Activated naive CD4-positive, alpha-beta T cell treated with anti-CD3 and anti-CD28 coated beads, Interleukin-2, amount 10 ng/mL, durations not matched to agents 7 days and 5 days (primary cell): ENCODE data around the gene HIC2.
"Not testable (repeated sequence)": the region's sequence is repeated elsewhere in the genome, so short reads cannot be mapped to it uniquely, and the experiment has no call there.

ENCODE experiments used
- CTCF ChIA-PET: fragments of 350-600 bp; sonication (Branson Sonifier 250); formaldehyde crosslinking; loops from one replicate; lab custom pipeline; 2021; ENCODE audit warnings: antibody characterized with exemption; lab: Charles Lee
- DNase-seq: peaks from one replicate; pipeline ENCODE4 v3.0.0-alpha.2; 2020
- H3K27ac Mint-ChIP-seq: one replicate; pipeline ENCODE4 v1.8.0; 2021; ENCODE audit warnings: mild to moderate bottlenecking, moderate library complexity, mixed read lengths
- H3K27me3 Mint-ChIP-seq: one replicate; pipeline ENCODE4 v1.8.0; 2021; ENCODE audit warnings: mild to moderate bottlenecking, mixed read lengths
- H3K36me3 Mint-ChIP-seq: one replicate; pipeline ENCODE4 v1.8.0; 2021; ENCODE audit warnings: mixed read lengths
- H3K4me1 Mint-ChIP-seq: one replicate; pipeline ENCODE4 v1.8.0; 2021; ENCODE audit warnings: mixed read lengths
- H3K4me3 Mint-ChIP-seq: one replicate; pipeline ENCODE4 v1.8.0; 2021; ENCODE audit warnings: mild to moderate bottlenecking, moderate library complexity, mixed read lengths
- H3K9me3 Mint-ChIP-seq: one replicate; pipeline ENCODE4 v1.8.0; 2021; ENCODE audit warnings: mixed read lengths

The HIC2 gene

DNA sequence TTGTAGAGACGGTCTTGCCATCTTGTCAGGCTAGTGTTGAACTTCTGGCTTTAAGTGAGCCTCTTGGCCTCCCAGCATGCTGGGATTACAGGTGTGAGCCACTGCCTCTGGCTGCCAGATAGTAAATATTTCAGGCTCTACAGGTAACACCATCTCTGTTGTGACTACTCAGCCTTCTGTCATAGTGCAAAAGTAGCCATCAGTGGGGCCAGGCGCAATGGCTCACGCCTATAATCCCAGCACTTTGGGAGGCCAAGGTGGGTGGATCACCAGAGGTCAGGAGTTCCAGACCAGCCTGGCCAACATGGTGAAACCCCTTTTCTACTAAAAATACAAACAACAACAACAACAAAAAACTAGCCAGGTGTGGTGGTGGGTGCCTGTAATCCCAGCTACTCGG is 35.5 kb downstream of the HIC2 start:
- H3K27ac Mint-ChIP-seq, CTCF ChIA-PET, H3K27me3 Mint-ChIP-seq, H3K36me3 Mint-ChIP-seq, DNase-seq, H3K4me1 Mint-ChIP-seq, H3K9me3 Mint-ChIP-seq, H3K4me3 Mint-ChIP-seq: not testable (repeated sequence)

GRCh38 chr22:21454998-21455333 is 37.8 kb downstream of the HIC2 start:
- CTCF ChIA-PET, H3K36me3 Mint-ChIP-seq, H3K27ac Mint-ChIP-seq: not testable (repeated sequence)

DNA sequence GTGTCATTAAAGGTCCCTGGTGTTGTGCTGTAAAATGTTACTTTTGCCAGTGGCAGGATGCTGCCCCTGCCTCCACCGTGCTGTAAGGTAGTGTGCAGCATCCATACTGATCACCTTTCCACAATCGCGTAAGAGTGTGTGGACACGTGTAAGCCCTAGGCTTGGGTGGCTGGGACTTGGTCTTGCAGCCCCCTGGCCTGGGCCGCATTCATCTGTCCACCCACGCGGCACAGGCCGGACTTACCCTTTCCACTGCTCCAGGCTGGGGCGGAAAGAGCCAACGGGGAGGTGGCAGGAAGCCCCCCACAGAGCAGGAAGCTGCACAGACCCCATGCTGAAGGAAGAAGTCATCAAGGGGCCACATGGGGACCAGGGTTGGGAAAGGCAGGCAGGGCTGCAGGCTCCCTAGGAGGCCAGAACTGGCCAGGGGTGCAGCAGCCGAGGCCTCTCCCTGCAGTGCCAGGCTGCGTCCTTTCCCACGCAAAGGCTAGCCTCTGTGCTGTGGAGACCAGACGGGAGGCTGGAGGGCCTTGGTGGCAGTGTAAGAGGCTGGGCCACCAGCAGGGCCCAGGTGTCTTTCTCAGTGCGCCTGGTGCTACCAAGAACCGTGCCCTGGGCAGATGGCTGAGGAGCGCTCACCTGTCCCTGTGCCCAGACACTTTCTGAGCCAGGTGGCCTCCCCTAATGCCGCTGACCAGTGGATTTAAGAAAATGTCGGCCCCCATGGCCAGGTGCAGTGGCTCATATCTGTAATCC is 38.3 kb downstream of the HIC2 start:
- no peak for DNase-seq
- no peaks in the 10 kb centered on the region for H3K36me3 Mint-ChIP-seq
- H3K27me3 Mint-ChIP-seq = no peaks in the 10 kb centered on the region
- no peak overlapping the region for H3K27ac Mint-ChIP-seq
- CTCF ChIA-PET = no interaction called here
- no peak overlapping the region for H3K4me3 Mint-ChIP-seq
- no peaks in the 10 kb centered on the region for H3K4me1 Mint-ChIP-seq
- H3K9me3 Mint-ChIP-seq = no peaks in the 10 kb centered on the region

More at GRCh38 chr22:21454998-21455333, 37.8 kb downstream of the HIC2 start:
- H3K27me3 Mint-ChIP-seq, H3K4me1 Mint-ChIP-seq, DNase-seq, H3K4me3 Mint-ChIP-seq, H3K9me3 Mint-ChIP-seq: not testable (repeated sequence)

GRCh38 chr22:21457023-21457787 is 40.0 kb downstream of the HIC2 start:
- Mint-ChIP-seq H3K36me3 (no peaks in the 10 kb centered on the region), H3K4me1 (no peaks in the 10 kb centered on the region), H3K9me3 (no peaks in the 10 kb centered on the region), H3K27ac (no peak overlapping the region), H3K27me3 (no peaks in the 10 kb centered on the region), H3K4me3 (no peak overlapping the region)
- CTCF ChIA-PET = no interaction called here
- no peak for DNase-seq

GRCh38 chr22:21462672-21463071 is 45.5 kb downstream of the HIC2 start:
- H3K9me3 Mint-ChIP-seq, H3K36me3 Mint-ChIP-seq, H3K27me3 Mint-ChIP-seq, H3K27ac Mint-ChIP-seq, DNase-seq, H3K4me3 Mint-ChIP-seq, H3K4me1 Mint-ChIP-seq, CTCF ChIA-PET: not testable (repeated sequence)

DNA sequence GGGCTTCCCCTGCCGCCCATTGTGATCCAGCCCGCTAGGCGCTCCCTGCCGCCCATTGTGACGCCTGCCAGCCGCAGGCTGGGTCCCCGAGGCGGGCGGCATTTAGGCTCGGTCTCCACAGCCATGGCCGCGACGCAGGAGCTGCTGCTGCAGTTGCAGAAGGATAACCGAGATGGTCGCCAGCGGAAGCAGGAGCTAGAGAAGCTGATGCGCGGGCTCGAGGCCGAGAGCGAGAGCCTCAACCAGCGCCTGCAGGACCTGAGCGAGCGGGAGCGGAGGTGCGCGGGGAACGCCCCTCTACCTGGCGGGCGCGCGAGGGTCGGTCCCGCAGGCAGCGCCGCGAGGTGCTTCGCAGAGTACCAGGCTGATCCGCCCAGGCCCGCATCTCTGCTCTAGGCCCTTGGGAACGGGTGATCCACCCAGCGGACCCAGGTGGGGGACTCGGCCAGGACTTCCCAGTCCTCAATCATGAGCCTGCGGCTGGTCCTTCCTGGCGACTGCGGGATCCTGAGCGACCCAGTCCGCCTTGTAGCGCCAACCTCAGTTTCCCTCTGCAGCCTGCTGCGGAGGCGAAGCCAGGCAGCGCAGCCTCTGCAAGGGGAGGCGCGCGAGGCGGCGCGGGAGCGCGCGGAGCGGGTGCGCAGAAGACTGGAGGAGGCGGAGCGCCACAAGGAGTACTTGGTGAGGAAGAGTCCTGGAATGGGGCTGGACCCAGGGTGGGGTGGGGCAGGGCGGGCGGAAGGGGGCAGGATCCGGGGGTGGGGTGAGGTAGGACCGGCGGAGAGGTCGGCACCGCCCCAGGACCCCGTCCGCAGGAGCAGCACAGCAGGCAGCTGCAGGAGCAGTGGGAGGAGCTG is 50.4 kb downstream of the HIC2 start, which contains the start of gene TMEM191C:
TMEM191C (plus strand) TSS at position 51 of the 857 bp plus-strand sequence; CDS start at position 124, 73 bp downstream.
- DNase-seq, H3K9me3 Mint-ChIP-seq, H3K36me3 Mint-ChIP-seq, H3K4me1 Mint-ChIP-seq, H3K27me3 Mint-ChIP-seq, CTCF ChIA-PET: not testable (repeated sequence)
- Mint-ChIP-seq H3K27ac (peak within 1 kb of the TSS; percentile 99), H3K4me3 (peak within 1 kb of the TSS; percentile 89)

GRCh38 chr22:21468194-21469096 is 51.3 kb downstream of the HIC2 start:
- H3K4me1 Mint-ChIP-seq, H3K36me3 Mint-ChIP-seq, H3K9me3 Mint-ChIP-seq, H3K27me3 Mint-ChIP-seq, CTCF ChIA-PET: not testable (repeated sequence)
- DNase-seq = peak; percentile 93
- Mint-ChIP-seq H3K4me3 (peak overlapping the region; percentile 89), H3K27ac (peak overlapping the region; percentile 99)

GRCh38 chr22:21469097-21469994 is 52.2 kb downstream of the HIC2 start:
- H3K27ac Mint-ChIP-seq, H3K27me3 Mint-ChIP-seq, H3K4me3 Mint-ChIP-seq, H3K9me3 Mint-ChIP-seq, H3K4me1 Mint-ChIP-seq, H3K36me3 Mint-ChIP-seq, CTCF ChIA-PET: not testable (repeated sequence)
- DNase-seq = peak; percentile 30

- not testable (repeated sequence) for H3K9me3 Mint-ChIP-seq
These were observed 55.8 kb downstream of the HIC2 start for GRCh38 chr22:21472984-21473383.

GRCh38 chr22:21473664-21474063 is 56.5 kb downstream of the HIC2 start:
- DNase-seq, H3K9me3 Mint-ChIP-seq, H3K27ac Mint-ChIP-seq, CTCF ChIA-PET, H3K4me1 Mint-ChIP-seq, H3K4me3 Mint-ChIP-seq, H3K36me3 Mint-ChIP-seq, H3K27me3 Mint-ChIP-seq: not testable (repeated sequence)

More at GRCh38 chr22:21472984-21473383, 55.8 kb downstream of the HIC2 start:
- H3K4me1 Mint-ChIP-seq, DNase-seq, H3K4me3 Mint-ChIP-seq, CTCF ChIA-PET, H3K27ac Mint-ChIP-seq, H3K27me3 Mint-ChIP-seq, H3K36me3 Mint-ChIP-seq: not testable (repeated sequence)

GRCh38 chr22:21484039-21484438 is 66.9 kb downstream of the HIC2 start:
- H3K27me3 Mint-ChIP-seq, H3K9me3 Mint-ChIP-seq, H3K4me3 Mint-ChIP-seq, H3K4me1 Mint-ChIP-seq, DNase-seq, H3K36me3 Mint-ChIP-seq, H3K27ac Mint-ChIP-seq, CTCF ChIA-PET: not testable (repeated sequence)

- CTCF ChIA-PET, DNase-seq, H3K4me3 Mint-ChIP-seq, H3K9me3 Mint-ChIP-seq, H3K36me3 Mint-ChIP-seq, H3K4me1 Mint-ChIP-seq, H3K27me3 Mint-ChIP-seq, H3K27ac Mint-ChIP-seq: not testable (repeated sequence)
These were observed 70.6 kb downstream of the HIC2 start for GRCh38 chr22:21487723-21488122.

GRCh38 chr22:21489149-21489680 is 72.0 kb downstream of the HIC2 start:
- H3K4me3 Mint-ChIP-seq, DNase-seq, CTCF ChIA-PET, H3K27me3 Mint-ChIP-seq, H3K27ac Mint-ChIP-seq, H3K9me3 Mint-ChIP-seq, H3K36me3 Mint-ChIP-seq, H3K4me1 Mint-ChIP-seq: not testable (repeated sequence)
